ENCODE measurements around the gene TOMM6. TPM values are rescaled to one million over a fixed set of nuclear protein-coding genes. Genes with fewer than 3 reads are reported as not detected.
"Not testable (repeated sequence)": the region's sequence is repeated elsewhere in the genome, so short reads cannot be mapped to it uniquely, and the experiment has no call there.

The TOMM6 gene
- total RNA-seq, 1 experiment from 2014 or later: 265 TPM

DNA sequence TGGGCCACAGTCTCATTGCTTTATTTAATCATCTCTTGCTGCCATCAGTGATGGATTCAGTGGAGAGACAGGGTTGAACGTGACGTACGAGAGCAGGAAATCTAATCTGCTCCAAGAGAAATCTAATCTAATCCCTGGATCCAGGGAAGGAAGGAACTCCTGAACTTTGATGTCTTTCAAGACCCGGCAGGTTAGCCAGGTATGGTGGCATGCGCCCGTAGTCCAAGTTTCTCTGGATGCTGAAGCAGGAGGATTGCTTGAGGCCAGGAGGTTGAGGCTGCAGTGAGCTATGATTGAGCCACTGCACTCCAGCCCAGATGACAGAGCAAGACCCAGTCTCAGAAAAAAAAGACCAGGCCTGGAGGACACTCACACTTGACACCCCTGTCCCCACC is 28.9 kb upstream of the TOMM6 start:
- Mint-ChIP-seq H3K27me3 (ENCODE audit: unreplicated experiment) (peaks cover 28% of the 10 kb centered on the region), H3K27ac (ENCODE audit: unreplicated experiment) (no peak overlapping the region), H3K36me3 (ENCODE audit: insufficient read depth, unreplicated experiment) (no peaks in the 10 kb centered on the region), H3K4me1 (ENCODE audit: low read depth, unreplicated experiment) (no peaks in the 10 kb centered on the region), H3K9me3 (ENCODE audit: low read depth, unreplicated experiment) (no peaks in the 10 kb centered on the region), H3K4me3 (ENCODE audit: low read depth, unreplicated experiment) (no peak overlapping the region)
- BruUV-seq (replicated peaks): no TSS peak
- intact Hi-C loops (cut with micrococcal nuclease; ENCODE audit: unreplicated experiment): no loop called here
- DNase-seq: no peak
- CTCF ChIA-PET: interaction anchor here (1.0 kb wide), 1 partner anchor 11 kb away, joined by 4 read pairs; the partner anchor contains the start of gene PGC
- TF ChIP-seq, protein P1, sequence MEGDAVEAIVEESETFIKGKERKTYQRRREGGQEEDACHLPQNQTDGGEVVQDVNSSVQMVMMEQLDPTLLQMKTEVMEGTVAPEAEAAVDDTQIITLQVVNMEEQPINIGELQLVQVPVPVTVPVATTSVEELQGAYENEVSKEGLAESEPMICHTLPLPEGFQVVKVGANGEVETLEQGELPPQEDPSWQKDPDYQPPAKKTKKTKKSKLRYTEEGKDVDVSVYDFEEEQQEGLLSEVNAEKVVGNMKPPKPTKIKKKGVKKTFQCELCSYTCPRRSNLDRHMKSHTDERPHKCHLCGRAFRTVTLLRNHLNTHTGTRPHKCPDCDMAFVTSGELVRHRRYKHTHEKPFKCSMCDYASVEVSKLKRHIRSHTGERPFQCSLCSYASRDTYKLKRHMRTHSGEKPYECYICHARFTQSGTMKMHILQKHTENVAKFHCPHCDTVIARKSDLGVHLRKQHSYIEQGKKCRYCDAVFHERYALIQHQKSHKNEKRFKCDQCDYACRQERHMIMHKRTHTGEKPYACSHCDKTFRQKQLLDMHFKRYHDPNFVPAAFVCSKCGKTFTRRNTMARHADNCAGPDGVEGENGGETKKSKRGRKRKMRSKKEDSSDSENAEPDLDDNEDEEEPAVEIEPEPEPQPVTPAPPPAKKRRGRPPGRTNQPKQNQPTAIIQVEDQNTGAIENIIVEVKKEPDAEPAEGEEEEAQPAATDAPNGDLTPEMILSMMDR (IDR thresholded peaks at IDR 0.05; ENCODE audit: unreplicated experiment): no peak

DNA sequence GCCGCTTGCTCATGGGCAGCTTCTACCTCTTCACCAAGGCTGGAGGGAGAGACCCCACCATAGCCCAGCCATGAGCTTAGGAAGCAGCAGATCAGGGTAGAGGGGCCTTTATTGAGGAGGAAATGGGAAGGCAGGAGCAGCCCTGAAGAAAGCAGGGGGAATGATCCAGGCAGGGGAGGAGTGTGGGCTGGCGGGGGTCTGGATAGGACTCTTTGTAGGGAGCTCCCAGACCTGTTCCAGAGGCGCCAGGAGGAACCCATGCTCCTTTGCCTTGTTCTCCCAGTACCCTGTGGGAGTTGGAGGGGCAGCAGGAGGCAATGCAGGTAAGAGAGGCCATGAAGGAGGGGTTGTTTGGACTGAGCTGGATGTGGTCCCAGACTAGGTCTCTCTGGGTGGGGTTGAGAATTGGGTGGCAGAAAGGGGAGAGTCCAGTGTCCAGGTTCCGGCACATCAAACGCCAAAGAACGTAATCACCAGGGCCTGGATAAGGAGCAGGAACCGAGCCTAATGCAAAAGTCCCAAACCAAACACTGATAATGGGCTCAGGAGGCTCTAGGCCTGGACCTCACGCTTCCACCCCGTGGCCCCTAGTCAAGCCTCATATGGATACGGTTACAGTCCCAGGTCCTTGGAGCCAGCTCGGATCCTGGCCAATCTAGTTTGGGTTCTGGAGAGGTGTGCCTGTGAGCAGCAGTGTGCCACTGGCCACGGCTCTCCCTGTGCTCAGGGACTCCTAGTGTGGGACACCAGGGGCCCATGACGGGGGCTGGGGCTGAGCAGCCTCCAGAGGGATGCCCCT is 28.2 kb upstream of the TOMM6 start:
- BruUV-seq (replicated peaks): no TSS peak
- CTCF ChIA-PET: interaction anchor here (1.0 kb wide), 1 partner anchor 12 kb away, joined by 4 read pairs; the partner anchor contains the start of gene PGC
- Mint-ChIP-seq H3K4me1 (ENCODE audit: low read depth, unreplicated experiment) (no peaks in the 10 kb centered on the region), H3K27me3 (ENCODE audit: unreplicated experiment) (peaks cover 28% of the 10 kb centered on the region), H3K9me3 (ENCODE audit: low read depth, unreplicated experiment) (no peaks in the 10 kb centered on the region), H3K27ac (ENCODE audit: unreplicated experiment) (no peak overlapping the region), H3K4me3 (ENCODE audit: low read depth, unreplicated experiment) (no peak overlapping the region), H3K36me3 (ENCODE audit: insufficient read depth, unreplicated experiment) (no peaks in the 10 kb centered on the region)
- DNase-seq: no peak
- TF ChIP-seq, protein P1 (IDR thresholded peaks at IDR 0.05; ENCODE audit: unreplicated experiment): no peak
- intact Hi-C loops (cut with micrococcal nuclease; ENCODE audit: unreplicated experiment): no loop called here

- Mint-ChIP-seq H3K4me3 (ENCODE audit: low read depth, unreplicated experiment) (no peak overlapping the region), H3K36me3 (ENCODE audit: insufficient read depth, unreplicated experiment) (no peaks in the 10 kb centered on the region), H3K4me1 (ENCODE audit: low read depth, unreplicated experiment) (no peaks in the 10 kb centered on the region), H3K27ac (ENCODE audit: unreplicated experiment) (no peak overlapping the region), H3K27me3 (ENCODE audit: unreplicated experiment) (peaks cover 22% of the 10 kb centered on the region), H3K9me3 (ENCODE audit: low read depth, unreplicated experiment) (no peaks in the 10 kb centered on the region)
- CTCF ChIA-PET: no interaction called here
- intact Hi-C loops (cut with micrococcal nuclease; ENCODE audit: unreplicated experiment): no loop called here
- no peak for DNase-seq
- BruUV-seq (replicated peaks): no TSS peak
- TF ChIP-seq, protein P1 (IDR thresholded peaks at IDR 0.05; ENCODE audit: unreplicated experiment): no peak
Observed at GRCh38 chr6:41759905-41760579, 27.5 kb upstream of the TOMM6 start.

GRCh38 chr6:41763470-41763869 is 24.0 kb upstream of the TOMM6 start:
- Mint-ChIP-seq H3K4me3 (ENCODE audit: low read depth, unreplicated experiment) (no peak overlapping the region), H3K4me1 (ENCODE audit: low read depth, unreplicated experiment) (peaks cover 18% of the 10 kb centered on the region), H3K27me3 (ENCODE audit: unreplicated experiment) (peaks cover 11% of the 10 kb centered on the region), H3K36me3 (ENCODE audit: insufficient read depth, unreplicated experiment) (peaks cover 5% of the 10 kb centered on the region), H3K27ac (ENCODE audit: unreplicated experiment) (no peak overlapping the region), H3K9me3 (ENCODE audit: low read depth, unreplicated experiment) (no peaks in the 10 kb centered on the region)
- TF ChIP-seq, protein P1 (IDR thresholded peaks at IDR 0.05; ENCODE audit: unreplicated experiment): no peak
- no peak for DNase-seq
- CTCF ChIA-PET: no interaction called here
- intact Hi-C loops (cut with micrococcal nuclease; ENCODE audit: unreplicated experiment): no loop called here
- BruUV-seq (replicated peaks): no TSS peak

DNA sequence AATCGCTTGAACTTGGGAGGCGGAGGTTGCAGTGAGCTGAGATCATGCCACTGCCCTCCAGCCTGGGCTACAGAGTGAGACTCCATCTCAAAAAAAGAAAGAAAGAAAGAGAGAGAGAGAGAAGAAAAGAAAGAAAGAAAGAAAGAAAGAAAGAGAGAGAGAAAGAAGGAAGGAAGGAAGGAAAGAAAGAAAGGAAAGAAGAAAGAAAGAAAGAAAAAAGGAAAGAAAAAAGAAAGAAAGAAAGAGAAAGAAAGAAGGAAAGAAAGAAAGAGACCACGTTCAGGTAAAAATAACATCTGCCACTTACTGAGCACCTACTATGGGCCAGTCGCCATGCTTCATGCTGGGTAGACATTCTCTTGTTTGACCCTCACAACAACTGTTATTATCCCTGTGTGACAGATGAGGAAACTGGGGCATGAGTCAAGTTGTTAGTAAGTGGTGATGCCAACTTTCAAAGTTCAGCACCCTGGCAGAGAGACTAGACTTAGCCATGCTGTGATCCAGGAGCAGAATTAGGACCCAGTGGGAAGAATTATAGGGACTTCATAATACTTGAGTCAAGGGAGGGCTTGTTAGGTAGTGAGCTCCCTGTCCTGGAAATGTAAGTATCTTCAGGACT is 21.3 kb upstream of the TOMM6 start:
- BruUV-seq (replicated peaks); H3K27ac Mint-ChIP-seq (ENCODE audit: unreplicated experiment); H3K9me3 Mint-ChIP-seq (ENCODE audit: low read depth, unreplicated experiment); H3K4me3 Mint-ChIP-seq (ENCODE audit: low read depth, unreplicated experiment); H3K27me3 Mint-ChIP-seq (ENCODE audit: unreplicated experiment); DNase-seq; intact Hi-C loops (cut with micrococcal nuclease; ENCODE audit: unreplicated experiment): not testable (repeated sequence)
- CTCF ChIA-PET: interaction anchor here (0.9 kb wide), 1 partner anchor 18 kb away, joined by 7 read pairs; no protein-coding TSS in a partner anchor
- Mint-ChIP-seq H3K4me1 (ENCODE audit: low read depth, unreplicated experiment) (peaks cover 26% of the 10 kb centered on the region), H3K36me3 (ENCODE audit: insufficient read depth, unreplicated experiment) (peaks cover 16% of the 10 kb centered on the region)

Data from Calu3 (cell line).